ENCODE measurements around the gene CA6.

CA6 gene

DNA sequence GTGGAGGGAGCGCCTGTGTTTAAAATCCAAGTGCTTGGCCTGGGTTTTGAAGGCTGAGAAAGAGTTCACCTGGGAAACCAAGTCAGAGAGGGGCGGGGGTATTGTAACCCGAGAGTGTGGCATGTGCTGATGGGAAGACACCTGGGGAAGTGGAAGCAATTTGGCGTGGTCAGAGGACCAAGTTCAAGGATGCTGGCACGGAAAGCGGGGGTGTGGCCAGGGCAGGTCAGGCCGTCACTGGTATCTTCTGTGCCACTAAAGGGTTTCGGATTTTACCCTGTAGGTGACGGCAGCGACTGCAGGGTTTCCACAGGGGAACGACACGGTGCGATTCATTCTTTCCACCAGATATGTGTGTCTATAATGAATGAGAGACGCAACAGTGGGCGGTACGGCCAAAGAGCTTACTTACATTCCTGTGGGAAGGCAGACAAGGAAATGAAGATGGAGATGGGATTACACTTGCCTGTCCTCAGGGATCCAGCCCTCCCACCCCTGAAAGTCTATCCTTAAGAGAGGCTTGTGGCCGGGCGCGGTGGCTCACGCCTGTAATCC lies 31.3 kb downstream of the CA6 start:
- TF ChIP-seq RAD21 (IDR thresholded peaks at IDR 0.05; ENCODE audit: low read depth) (no peak), EP300 (IDR thresholded peaks at IDR 0.05; ENCODE audit: borderline replicate concordance) (no peak), REST (IDR thresholded peaks at IDR 0.05; ENCODE audit: low read depth) (no peak), TEAD4 (IDR thresholded peaks at IDR 0.05) (no peak), EGR1 (IDR thresholded peaks at IDR 0.05) (no peak), CEBPB (IDR thresholded peaks at IDR 0.05) (no peak)
- TF ChIP-seq, protein P1, sequence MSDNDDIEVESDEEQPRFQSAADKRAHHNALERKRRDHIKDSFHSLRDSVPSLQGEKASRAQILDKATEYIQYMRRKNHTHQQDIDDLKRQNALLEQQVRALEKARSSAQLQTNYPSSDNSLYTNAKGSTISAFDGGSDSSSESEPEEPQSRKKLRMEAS (IDR thresholded peaks at IDR 0.05) = no peak

DNA sequence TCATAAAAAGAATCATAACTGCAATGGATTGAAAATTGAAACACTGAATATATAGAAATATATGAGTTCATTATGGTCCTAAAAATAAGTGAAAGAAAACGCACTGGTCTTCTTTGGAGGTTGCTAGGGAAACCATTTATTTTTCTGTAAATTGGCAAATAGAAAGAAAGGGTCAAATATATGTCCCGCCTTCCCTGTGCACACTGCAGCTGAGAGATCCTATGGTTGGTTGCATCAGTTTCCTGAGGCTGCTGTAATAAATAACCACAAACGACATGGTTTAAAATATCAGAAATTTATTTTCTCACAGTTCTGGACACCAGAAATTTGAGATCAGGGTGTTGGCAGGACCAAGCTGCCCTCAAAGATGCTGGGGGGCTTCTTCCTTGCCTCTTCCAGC lies 35.0 kb downstream of the CA6 start:
- TF ChIP-seq NFIC (IDR thresholded peaks at IDR 0.05) = no peak
- no peak for TF ChIP-seq TEAD4 (IDR thresholded peaks at IDR 0.05)
- no peak for TF ChIP-seq REST (IDR thresholded peaks at IDR 0.05; ENCODE audit: low read depth)
- no peak for TF ChIP-seq EP300 (IDR thresholded peaks at IDR 0.05; ENCODE audit: borderline replicate concordance)
- no peak for TF ChIP-seq TCF12 (IDR thresholded peaks at IDR 0.05; ENCODE audit: low read depth)
- TF ChIP-seq RAD21 (IDR thresholded peaks at IDR 0.05; ENCODE audit: low read depth) = no peak
- TF ChIP-seq CEBPB (IDR thresholded peaks at IDR 0.05) = no peak
- TF ChIP-seq ZBTB7A (IDR thresholded peaks at IDR 0.05; ENCODE audit: low read depth) = no peak
- TF ChIP-seq FOXM1 (IDR thresholded peaks at IDR 0.05; ENCODE audit: borderline replicate concordance, low read depth) = no peak
- TF ChIP-seq, protein P1 (IDR thresholded peaks at IDR 0.05) = no peak
- TF ChIP-seq TAF1 (IDR thresholded peaks at IDR 0.05; ENCODE audit: low read depth) = no peak
- TF ChIP-seq, protein P2, sequence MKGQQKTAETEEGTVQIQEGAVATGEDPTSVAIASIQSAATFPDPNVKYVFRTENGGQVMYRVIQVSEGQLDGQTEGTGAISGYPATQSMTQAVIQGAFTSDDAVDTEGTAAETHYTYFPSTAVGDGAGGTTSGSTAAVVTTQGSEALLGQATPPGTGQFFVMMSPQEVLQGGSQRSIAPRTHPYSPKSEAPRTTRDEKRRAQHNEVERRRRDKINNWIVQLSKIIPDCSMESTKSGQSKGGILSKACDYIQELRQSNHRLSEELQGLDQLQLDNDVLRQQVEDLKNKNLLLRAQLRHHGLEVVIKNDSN (IDR thresholded peaks at IDR 0.05) = no peak
- no peak for TF ChIP-seq YY1 (IDR thresholded peaks at IDR 0.05; ENCODE audit: low read depth)
- TF ChIP-seq CREB1 (IDR thresholded peaks at IDR 0.05; ENCODE audit: low read depth) = no peak
- no peak for TF ChIP-seq EGR1 (IDR thresholded peaks at IDR 0.05)

GRCh38 chr1:8981169-8981568 lies 35.5 kb downstream of the CA6 start:
- TF ChIP-seq RAD21 (IDR thresholded peaks at IDR 0.05; ENCODE audit: low read depth) (no peak), YY1 (IDR thresholded peaks at IDR 0.05; ENCODE audit: low read depth) (no peak), ZBTB7A (IDR thresholded peaks at IDR 0.05; ENCODE audit: low read depth) (no peak), REST (IDR thresholded peaks at IDR 0.05; ENCODE audit: low read depth) (no peak), TCF12 (IDR thresholded peaks at IDR 0.05; ENCODE audit: low read depth) (no peak), NFIC (IDR thresholded peaks at IDR 0.05) (no peak), FOXM1 (IDR thresholded peaks at IDR 0.05; ENCODE audit: borderline replicate concordance, low read depth) (no peak), CEBPB (IDR thresholded peaks at IDR 0.05) (no peak), EP300 (IDR thresholded peaks at IDR 0.05; ENCODE audit: borderline replicate concordance) (no peak), EGR1 (IDR thresholded peaks at IDR 0.05) (no peak), CREB1 (IDR thresholded peaks at IDR 0.05; ENCODE audit: low read depth) (no peak), TAF1 (IDR thresholded peaks at IDR 0.05; ENCODE audit: low read depth) (no peak), TEAD4 (IDR thresholded peaks at IDR 0.05) (no peak)
- TF ChIP-seq, protein P2 (IDR thresholded peaks at IDR 0.05) = no peak
- TF ChIP-seq, protein P1 (IDR thresholded peaks at IDR 0.05) = no peak

DNA sequence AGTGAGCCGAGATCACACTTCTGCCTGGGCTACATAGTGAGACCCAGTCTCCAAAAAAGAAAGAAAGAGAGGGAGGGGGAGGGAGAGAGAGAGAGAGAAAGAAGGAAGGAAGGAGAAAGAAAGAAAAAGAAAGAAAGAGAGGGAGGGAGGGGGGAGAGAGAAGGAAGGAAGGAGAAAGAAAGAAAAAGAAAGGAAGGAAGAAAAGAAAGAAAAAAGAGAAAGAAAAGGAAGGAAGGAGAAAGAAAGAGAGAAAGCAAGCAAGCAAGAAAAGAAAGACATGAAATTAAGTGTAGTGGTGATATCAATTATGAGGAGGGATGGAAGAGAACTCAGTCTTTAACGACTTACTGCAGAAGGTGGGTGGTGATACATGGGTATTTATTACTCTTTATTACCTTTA lies 38.5 kb downstream of the CA6 start:
- TF ChIP-seq, protein P2 (IDR thresholded peaks at IDR 0.05) = no peak
- TF ChIP-seq ZBTB7A (IDR thresholded peaks at IDR 0.05; ENCODE audit: low read depth) (no peak), FOXM1 (IDR thresholded peaks at IDR 0.05; ENCODE audit: borderline replicate concordance, low read depth) (no peak), RAD21 (IDR thresholded peaks at IDR 0.05; ENCODE audit: low read depth) (no peak), CEBPB (IDR thresholded peaks at IDR 0.05) (no peak)
